ENCODE results near the gene TMEM52.

TMEM52 gene
- 0.07 to 0.24 reads per million in 2 donors for total RNA-seq

DNA sequence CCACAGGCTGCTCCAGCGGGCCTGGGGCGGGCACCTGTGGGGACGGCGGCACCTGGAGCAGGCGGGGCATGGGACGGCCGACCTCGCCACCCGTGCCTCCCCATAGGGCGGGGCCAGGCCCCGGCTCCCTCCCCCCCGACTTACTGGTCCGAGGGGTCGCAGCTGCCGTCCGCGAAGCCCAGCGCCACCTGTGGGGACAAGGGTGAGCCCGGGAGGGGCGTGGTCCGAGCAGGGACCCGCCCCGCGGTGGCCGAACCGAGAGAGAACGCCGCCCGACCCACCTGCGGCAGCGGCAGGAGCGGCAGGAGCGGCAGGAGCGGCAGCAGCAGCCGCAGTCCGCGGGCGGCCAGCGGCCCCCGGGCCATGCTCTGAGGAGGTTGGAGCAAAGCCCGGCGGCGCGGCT lies at the start of gene TMEM52:
TMEM52 (minus strand) TSS at position 379 of the 403 bp plus-strand sequence; CDS start at position 365, 14 bp downstream.
- DNase-seq = no peak

DNA sequence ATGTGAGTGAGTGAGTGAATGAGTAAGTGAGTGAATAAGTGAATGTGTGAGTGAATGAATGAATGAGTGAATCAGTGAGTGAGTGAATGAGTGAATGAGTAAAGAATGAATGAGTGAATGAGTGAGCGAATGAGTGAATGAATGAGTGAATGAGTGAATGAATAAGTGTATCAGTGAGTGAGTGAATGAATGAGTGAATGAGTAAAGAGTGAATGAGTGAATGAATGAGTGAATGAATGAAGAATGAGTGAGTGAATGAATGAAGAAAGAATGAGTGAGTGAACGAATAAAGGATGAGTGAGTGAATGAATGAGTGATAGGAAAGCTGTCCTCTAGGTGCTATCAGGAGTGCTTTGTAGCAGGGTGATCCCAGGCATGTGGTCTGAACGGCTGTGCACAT lies 48.8 kb upstream of the TMEM52 start:
- no peak for DNase-seq

DNA sequence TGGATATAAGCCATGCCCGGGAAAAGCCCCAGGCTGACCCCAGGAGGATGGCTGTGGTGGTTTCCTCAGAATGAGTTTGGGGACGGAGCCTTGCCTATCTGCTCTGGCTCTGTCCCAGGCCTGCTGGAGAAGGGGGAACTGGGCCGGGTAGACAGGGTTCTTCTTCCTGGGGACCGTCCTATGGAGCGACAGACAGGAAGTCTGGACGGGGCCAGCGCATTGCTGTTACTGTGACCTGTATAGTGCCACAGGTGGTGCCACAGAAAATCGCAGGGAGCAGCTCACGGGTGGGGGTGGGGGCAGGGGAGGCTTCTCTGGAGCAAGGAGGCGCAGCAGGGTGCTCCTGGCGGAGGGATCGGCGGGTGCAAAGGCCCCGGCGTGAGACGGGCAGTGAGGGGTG lies 48.1 kb upstream of the TMEM52 start:
- DNase-seq = no peak

DNA sequence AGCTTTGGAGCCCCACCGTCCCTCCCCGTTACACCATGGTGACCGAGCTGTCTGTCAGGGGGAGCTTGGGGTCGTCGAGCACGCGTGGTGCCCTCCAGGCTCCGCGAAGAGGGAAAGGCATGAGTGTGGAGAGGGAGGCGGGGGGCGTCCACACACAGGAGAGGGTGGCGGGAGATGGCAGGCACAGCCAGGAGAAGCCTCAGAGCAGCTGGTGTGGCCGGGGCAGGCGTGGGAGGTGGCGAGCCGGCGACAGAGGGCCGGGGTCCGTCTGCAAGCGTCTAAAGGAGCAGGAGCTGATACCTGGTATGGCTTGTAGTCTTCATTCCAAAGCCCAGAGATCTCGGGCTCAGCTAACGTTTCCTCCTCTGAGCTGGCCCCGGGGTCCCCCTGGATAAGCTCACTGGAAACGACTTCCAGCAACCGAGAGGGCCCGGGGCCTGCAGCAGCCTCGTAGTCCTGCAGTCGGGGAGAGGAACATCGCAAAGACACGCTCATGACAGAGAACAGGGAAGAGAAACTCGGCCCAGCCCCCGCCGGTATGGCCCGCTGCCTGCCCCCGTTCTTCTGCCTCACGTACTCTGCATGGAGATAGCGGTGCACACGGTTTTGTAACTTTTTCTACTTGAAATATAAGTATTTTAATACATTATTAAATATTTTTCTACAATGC lies 47.1 kb upstream of the TMEM52 start:
- DNase-seq = no peak

DNA sequence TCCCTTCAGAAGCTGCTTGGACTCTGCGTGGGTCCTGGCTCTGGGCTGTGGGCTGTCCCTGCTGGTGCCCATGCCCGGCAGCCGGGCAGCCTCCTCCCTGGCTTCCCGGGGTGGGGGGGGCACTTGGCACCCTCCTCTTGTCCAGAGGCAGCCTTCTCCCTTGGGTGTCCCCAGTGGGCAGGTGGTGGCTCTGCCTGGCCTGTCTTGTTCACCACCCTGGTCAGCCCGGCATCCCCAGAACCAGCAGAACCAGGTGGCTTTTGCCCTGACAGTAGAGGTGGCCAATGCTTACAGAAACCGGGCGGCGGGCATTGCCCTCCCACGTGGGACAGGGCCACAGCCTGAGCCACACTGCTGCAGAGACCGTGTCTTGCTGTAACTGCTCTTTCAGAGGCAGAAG lies 46.5 kb upstream of the TMEM52 start:
- DNase-seq = no peak

DNA sequence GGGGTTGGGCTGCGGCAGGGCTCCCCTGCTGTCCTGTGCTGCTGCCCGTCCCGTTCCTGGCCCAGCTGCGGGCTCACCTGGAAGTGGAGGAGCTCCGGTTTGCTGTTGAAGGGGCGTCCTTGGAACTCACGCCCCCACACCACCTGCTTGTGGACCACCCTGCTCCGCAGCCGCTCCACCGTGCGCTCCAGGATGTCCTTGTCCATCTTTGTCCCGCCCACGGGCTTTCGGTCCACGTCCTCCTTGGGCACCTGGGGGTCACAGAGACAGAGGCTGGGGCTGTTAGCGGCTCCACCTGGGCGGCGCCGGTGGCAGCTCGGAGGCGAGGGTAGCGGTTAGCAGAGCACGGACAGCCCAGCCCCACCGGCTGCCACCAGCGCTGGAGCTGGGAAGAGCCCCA lies 45.7 kb upstream of the TMEM52 start:
- no peak for DNase-seq

DNA sequence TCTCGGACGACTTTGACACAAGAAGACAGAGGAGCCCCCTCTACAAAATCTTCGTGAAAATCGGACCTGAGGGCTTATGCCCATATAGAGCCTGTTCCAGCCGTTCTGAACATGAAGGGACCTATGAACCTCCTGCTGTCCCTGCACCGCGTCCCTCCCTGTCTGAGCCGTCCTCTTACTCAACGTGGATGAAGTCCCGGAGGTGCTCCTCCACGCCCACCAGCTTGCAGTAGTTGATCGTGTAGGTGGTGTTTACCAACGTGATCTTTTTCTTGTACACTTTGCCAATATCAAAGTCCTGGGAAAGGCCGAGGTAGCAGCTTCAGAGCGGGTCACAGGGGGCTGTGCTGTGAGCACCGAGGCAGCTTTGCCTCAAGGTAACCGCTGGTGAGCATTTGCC lies 44.5 kb upstream of the TMEM52 start:
- DNase-seq = no peak

DNA sequence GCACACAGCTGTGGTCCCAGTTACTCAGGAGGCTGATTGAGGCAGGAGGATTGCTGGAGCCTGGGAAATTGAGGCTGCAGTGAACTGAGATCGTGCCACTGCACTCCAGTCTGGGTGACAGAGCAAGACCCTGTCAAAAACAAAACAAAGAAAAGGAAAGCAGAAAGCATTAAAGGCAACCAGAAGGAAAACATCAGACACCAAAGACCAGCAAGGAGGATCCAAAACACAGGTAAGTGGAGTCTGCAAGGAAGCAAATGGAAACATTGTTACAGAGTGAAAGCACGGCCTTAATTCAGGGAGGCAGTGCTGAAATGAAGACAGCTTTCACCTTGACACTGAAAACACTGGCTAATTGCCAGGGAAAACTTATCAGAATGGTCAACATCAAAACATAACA lies 43.7 kb upstream of the TMEM52 start:
- DNase-seq = no peak

DNA sequence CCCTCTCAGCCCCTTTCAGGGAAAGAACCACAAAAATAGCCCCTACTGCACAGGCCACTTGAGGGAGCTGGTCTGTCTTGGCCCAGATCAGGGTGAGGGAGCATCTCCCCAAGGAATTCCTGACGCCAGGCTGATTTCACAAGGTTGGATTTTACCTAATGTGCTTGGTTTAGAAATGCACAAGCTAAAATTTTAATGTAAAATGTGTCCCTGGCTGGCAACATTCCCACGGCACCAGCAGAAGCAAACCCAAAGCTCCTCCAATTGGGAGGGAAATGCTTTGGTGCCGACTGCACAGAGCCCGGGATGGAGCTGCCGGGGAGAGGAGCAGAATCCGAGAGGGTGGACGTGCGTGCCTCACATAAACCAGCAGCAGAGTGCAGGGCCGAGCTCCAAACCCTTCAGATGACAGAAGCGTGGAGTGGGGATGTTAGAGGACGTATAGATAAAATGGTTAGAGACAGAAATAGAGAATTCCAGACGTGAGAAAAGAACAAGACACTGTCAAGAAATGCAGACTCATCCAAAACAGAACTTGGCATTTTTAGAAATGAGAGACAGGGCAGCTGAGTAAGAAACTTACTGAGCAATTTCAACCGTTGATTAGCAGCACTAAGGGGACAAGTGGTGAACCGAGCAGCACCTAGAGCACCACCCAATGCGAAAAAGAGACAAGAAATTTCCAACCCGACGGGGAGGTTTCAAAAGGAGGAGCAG lies 41.6 kb upstream of the TMEM52 start:
- DNase-seq = no peak

DNA sequence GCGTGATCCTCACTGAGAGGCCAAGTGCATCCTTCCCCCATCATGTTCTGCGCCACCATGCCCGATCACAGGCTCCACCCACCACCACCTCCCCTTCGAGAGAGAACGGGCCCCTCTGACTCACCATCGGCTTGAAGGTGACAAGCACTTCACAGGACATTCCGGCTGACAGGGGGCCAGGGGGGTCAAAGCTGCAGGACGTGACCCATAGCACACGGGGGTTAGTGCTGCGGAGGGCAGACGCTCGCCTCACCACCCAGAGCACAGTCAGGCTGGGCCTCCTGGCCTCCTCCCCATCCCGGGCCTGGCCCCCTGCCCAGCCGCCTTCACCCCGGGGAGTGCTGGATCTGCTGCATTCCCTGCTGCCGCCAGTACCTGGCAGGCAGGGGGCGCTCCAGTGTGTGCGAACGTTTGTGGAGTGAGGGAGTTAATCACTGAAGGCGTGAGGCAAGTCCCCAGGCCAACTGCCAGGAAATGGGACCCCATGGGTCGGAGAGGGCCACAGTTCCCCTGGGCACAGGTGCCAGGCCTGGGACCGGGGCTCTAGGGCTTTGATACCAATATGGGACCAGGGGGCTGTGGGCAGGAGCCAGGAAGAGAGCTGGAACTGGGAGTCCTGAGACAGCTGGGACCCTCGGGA lies 40.9 kb upstream of the TMEM52 start:
- peak; percentile 42 for DNase-seq

DNA sequence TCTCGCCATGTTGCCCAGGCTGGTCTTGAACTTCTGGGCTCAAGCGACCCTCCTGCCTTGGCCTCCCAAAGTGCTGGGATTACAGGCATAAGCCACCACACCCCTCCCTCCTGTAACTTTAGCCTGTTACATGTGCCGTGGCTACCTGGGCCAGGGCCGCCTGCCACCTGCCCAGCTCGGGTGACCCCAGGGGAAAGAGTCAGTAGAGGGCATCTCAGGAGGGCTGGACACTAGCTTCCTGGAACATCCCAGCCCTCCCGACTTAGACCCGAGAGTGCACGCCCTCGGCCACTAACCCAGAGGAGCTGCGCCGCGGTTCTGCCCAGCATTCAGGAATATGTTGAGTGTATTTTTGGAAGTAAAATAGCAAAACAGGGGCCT lies 40.4 kb upstream of the TMEM52 start:
- no peak for DNase-seq

DNA sequence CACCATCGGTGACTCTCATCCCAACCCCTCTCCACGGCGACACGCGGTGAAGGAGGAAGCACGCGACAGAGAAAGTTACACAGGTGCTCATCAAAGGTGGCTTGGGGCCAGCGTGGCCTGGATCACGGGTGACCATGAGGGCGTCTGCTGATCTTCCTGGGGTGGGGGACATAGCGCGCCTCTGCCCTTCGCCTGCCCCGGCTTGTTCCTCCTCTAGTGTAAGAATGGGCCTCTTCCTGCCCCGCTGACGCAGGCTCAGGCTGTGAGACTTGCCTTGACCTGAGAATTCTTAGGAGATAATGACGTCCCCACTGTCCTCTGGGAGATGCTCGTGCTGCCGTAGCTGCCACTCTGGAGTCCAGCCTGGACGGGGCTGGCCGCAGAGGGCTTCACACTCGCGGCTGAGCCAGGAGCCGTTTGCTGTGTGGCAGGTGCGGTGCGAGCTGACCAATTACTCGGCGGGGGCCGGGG lies 39.0 kb upstream of the TMEM52 start:
- DNase-seq = no peak

DNA sequence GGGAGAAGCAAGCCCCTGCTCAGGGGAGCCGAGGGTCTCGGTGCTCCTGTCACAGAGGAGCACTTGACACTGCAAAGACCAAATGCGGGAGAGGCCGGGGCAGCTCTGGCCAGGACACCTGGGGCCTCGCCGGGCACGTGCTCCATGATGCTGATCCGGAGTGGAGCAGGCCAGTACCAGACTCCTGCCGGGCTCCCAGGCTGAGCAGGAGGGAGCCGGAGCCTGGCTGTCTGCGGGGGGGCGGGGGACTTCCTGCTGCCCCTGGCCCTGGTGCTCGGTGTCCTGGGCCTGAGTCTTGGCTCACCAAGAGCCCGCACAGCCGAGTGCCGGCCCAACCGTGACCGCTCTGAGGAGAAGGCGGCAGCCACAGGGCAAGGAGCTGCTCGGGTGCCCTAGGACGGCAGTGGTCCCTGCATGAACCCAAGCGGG lies 38.5 kb upstream of the TMEM52 start:
- DNase-seq = no peak

DNA sequence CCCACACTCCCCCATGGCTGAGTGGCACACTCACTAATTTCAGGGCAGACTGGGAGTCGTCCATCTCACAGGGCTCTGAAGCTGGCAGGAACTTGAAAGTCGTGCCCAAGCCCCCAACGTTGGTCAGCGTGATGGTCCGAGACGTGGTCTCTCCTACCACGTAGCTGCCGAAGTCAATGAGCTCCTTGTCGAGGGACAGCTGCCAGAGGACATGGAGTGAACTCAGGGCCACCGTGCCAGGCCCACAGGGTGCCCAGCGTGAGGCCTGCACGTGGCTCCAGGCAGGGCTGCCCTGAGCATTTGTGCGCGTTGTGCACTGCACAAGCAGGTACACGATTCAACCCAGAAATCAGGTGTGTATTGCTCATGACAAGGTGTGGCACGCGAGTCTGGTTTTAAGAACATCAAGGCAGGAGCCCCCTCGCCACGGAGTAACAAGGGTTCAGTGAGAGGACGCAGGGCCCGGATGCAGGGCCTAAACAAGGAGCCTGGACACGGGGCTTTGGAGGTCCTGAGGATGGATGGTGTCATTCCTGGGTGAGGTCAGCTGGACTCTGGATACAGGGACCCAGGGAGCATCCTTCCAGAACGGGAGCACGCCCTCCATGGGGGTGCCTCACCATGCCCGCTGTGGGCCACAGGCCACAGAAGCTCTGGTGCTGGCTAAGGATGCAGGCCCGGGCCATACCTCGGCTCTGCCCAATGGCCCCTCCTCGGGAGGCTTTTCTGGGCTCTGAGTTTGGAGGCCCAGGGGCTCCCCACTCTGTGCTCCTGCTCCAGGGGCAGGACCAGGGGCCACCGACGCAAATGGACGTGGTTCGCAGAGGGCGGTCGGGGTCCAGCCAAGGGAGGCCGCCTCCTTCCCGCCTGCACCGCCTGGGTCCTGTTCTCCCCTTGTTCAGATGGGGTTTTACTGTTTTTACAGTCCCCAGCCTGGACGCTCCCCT lies 37.8 kb upstream of the TMEM52 start:
- DNase-seq = no peak

DNA sequence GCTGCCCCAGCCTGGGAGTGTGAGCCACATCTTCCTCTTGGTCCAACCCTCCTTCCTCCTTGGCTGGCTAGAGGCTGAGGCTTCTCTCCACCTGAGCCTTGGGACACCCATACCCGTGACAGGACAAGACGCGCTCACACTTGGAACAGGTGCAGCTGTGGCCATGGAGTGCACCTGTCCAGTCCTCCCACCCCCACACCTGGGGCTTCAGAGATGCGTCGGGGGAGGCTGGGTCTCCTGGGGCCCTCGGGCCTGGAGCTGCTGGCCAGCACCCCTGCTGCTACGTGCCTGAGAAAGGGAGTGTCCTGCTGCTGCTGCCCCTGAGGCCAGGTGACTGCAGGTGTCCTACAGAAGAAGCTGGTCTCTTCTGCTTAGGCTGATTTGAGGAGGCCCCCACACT lies 37.0 kb upstream of the TMEM52 start:
- DNase-seq = no peak

DNA sequence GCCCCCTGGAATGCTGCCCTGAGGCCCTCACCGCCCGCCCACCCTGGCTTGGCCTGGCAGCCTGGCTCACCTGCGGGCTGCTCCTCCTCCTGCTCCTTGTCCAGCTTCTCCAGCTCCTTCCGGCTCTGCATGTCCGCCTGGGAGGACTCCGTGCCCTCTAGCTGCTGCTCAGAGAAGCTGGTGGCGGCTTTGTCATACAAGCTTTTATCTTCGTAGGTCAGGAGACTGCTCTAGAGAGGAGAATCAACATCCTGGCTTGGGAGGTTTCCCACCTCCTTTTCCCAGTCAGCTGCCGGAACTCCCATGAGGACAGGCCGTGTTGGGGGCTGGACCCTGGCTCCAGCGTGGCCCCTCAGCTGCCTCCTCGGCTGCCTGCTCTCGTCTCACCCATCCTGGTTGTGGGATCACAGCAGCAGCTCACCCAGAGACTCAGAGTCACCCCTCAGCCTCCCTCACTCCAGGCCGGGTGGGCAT lies 36.6 kb upstream of the TMEM52 start:
- DNase-seq = no peak

DNA sequence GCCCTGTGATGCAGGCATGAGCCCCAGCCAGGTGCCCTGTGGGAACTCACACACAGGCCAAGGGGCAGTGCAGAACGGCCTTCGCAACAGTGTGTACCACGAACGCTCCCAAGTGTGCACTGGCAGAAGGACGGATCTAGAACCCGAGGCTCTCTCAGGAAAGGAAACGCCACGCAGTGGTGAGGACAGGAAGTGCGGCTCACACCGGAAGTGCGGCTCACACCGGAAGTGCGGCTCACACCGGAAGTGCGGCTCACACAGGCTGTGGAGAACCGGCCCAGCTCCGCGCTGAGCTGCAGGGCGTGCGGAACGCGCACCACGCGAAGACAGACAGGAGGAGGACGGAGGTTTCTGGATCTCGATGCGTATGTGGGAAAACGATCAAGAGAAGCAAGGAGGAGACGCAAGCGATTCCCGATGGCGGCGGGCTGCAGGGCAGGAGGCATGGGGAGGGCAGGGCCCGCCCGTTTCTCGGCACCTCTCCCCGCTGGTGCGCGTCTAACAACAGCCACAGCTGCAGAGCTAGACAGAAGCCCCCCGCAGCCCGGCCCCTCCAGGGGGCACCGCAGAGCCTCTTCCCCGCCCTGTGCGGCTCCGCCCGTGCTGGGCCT lies 35.9 kb upstream of the TMEM52 start:
- DNase-seq = no peak

DNA sequence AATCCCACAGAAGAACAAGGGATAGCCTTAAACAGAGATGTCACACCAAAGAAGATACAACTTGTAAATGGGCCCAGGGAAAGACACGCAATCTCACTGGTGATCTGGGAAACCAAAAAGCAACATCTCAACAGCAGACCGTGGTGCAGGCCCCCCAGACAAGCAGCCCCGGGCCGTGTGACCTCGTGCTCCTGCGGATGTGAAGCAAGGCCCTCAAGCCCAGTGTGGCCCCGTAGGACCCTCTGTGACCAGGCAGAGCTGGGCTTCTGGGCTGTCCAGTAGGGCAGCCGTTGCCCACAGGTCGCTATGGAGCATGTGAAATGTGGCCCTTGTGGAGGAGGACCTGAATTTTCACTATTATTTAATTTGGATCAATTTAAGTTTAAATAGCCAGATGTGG lies 34.9 kb upstream of the TMEM52 start:
- no peak for DNase-seq

DNA sequence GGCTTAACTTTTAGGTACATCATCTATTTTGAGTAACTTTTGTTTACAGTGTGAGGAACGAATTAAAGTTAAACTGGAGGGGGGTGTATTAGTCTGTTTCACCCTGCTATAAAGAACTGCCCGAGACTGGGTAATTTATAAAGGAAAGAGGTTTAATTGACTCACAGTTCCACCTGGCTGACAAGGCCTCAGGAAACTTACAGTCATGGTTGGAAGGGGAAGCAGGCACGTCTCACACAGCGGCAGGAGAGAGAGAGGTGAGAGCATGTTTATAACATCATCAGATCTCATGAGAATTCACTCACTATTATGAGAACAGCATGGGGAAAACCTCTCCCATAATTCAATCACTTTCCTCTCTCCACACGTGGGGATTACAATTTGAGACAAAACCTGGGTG lies 31.9 kb upstream of the TMEM52 start:
- DNase-seq = no peak

DNA sequence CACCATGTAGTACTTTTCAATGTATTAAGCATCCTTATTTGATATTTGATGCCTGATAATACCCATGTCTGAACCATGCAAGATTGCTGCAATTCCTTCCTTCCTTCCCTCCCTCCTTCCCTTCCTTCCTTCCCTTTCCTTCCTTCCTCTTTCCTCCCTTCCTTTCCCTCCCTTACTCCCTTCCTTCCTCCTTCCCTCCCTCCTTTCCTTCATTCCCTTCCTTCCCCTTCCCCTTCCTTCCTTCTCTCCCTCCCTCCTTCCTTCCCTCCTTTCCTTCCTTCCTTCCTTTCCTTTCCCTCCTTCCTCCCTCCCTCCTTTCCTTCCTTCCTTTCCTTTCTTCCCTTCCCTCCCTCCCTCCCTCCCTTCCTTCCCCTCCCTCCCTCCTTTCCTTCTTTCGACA lies 29.7 kb upstream of the TMEM52 start:
- no peak for DNase-seq

DNA sequence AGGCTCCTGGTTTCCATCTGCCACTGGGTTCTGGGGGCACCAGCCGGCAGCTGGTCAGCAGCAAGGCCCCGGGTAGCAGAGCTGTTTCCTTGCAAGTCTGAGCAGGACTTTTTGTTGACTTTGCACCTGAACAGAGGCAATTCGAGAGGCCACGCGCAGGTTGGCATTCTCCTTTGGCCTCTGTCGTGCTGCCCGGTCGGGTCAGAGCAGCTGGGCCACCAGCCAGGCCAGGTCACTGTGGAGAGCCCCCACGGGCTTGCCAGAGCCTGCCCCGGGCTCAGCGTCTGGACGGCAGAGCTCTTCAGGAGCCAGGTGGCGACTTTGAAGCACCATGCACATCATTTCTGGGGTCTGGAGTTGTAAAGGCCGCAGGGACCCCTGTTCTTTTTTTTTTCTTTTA lies 28.4 kb upstream of the TMEM52 start:
- DNase-seq = no peak

DNA sequence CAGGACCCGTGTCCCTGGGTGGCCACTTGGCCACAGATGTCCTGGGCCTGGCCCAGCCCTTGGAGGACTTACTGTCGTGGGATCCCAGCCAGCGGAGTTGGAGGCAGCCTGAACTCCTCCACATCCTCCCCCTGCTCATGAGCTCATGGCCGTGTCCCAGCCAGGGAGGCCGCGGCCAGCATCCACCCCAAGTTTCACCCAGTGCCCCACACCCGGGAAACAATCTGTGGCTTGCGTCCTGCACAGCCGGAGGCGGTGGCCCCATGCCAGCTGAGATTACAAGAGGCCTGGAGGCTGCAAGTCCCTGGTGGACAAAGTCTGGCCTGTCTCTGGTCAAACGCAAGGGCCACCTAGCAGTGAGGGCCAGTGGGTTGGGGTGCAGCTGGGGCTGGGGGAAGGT lies 27.5 kb upstream of the TMEM52 start:
- DNase-seq = no peak
